SK-N-SH (cell line): ENCODE results near the gene THSD7A. TPM values are rescaled to one million over a fixed set of nuclear protein-coding genes. Genes with fewer than 3 reads are reported as not detected.

Experiments
- CTCF ChIA-PET: fragments of 300-600, 350-600 bp; formaldehyde crosslinking; extraction: SDS; loops from one replicate; lab custom pipeline; 2021; lab: Yijun Ruan, JAX
- POLR2A ChIA-PET: fragments of 350-600 bp; sonication (Branson Sonifier 250); formaldehyde crosslinking; extraction: SDS; loops from one replicate; lab custom pipeline; 2020; ENCODE audit warnings: antibody characterized with exemption, inconsistent platforms; lab: Yijun Ruan, JAX
- DNase-seq: peaks from one replicate; pipeline ENCODE4 v3.0.0; 2012
- H2AFZ ChIP-seq: fragments of 200-600 bp; sonication (generic); 2 replicates; pipeline ENCODE4 v1.8.1; 2016; ENCODE audit warnings: antibody characterized with exemption, mild to moderate bottlenecking, low read depth
- H3F3A ChIP-seq: fragments of 200-600 bp; sonication (generic); replicated peaks from 2 replicates; pipeline ENCODE3; 2016; ENCODE audit warnings: antibody characterized with exemption, mild to moderate bottlenecking; ENCODE audit not compliant: insufficient read depth
- H3K27ac ChIP-seq, 2 experiments: fragments of 200-500 bp in 1 of 2; fragments of 200-600 bp in 1 of 2; sonication (Bioruptor generic) in 1 of 2; sonication (generic), shearing (Covaris generic) in 1 of 2; 2 replicates each; pipeline versions ENCODE4 v1.5.1 to v1.6.1; 2014 to 2016; ENCODE audit warnings: low read depth in 2 of 2, inconsistent platforms in 1 of 2, low read length in 1 of 2, mild to moderate bottlenecking in 1 of 2, mixed read lengths in 1 of 2
- H3K27me3 ChIP-seq: fragments of 200-600 bp; sonication (generic), shearing (Covaris generic); 2 replicates; pipeline ENCODE4 v1.6.1; 2016; ENCODE audit warnings: mixed run types; ENCODE audit not compliant: insufficient read depth
- H3K36me3 ChIP-seq, 2 experiments: fragments of 200-500 bp in 1 of 2; fragments of 200-600 bp in 1 of 2; sonication (Bioruptor generic) in 1 of 2; sonication (generic) in 1 of 2; replicated peaks in 1 of 2; 2 replicates each; pipeline versions ENCODE3 to v1.5.1; 2014 to 2016; ENCODE audit warnings: low read length in 1 of 2, mild to moderate bottlenecking in 1 of 2; ENCODE audit not compliant: insufficient read depth in 2 of 2, control insufficient read depth in 1 of 2
- H3K4me1 ChIP-seq, 2 experiments: fragments of 200-500 bp in 1 of 2; fragments of 200-600 bp in 1 of 2; sonication (Bioruptor generic) in 1 of 2; sonication (generic), shearing (Covaris generic) in 1 of 2; 2 replicates each; pipeline versions ENCODE4 v1.5.1 to v1.6.1; 2014 to 2016; ENCODE audit warnings: low read depth in 1 of 2, low read length in 1 of 2, mixed run types in 1 of 2; ENCODE audit not compliant: insufficient read depth in 2 of 2, control insufficient read depth in 1 of 2
- H3K4me2 ChIP-seq: fragments of 200-600 bp; sonication (generic), shearing (Covaris generic); 2 replicates; pipeline ENCODE4 v1.6.1; 2017; ENCODE audit warnings: mixed run types
- H3K4me3 ChIP-seq, 2 experiments: fragments of 200-500 bp in 1 of 2; fragments of 200-600 bp in 1 of 2; sonication (Bioruptor generic) in 1 of 2; sonication (generic), shearing (Covaris generic) in 1 of 2; 2 replicates each; pipeline versions ENCODE4 v1.5.1 to v1.8.1; 2014 to 2016; ENCODE audit warnings: low read depth in 2 of 2, inconsistent platforms in 1 of 2, low read length in 1 of 2, mild to moderate bottlenecking in 1 of 2, mixed read lengths in 1 of 2, moderate library complexity in 1 of 2
- H3K79me2 ChIP-seq: fragments of 200-600 bp; sonication (generic); 2 replicates; pipeline ENCODE4 v1.8.1; 2017; ENCODE audit warnings: mild to moderate bottlenecking; ENCODE audit not compliant: insufficient read depth
- H3K9ac ChIP-seq: fragments of 200-600 bp; sonication (generic); 2 replicates; pipeline ENCODE4 v1.6.1; 2017; ENCODE audit warnings: mixed run types
- H3K9me2 ChIP-seq: fragments of 200-600 bp; sonication (generic); 2 replicates; pipeline ENCODE4 v1.6.1; 2017; ENCODE audit warnings: mixed run types
- H3K9me3 ChIP-seq: fragments of 200-600 bp; sonication (generic); 2 replicates; pipeline ENCODE4 v1.6.1; 2017; ENCODE audit warnings: mixed run types, mild to moderate bottlenecking, moderate library complexity
- H4K20me1 ChIP-seq: fragments of 200-600 bp; sonication (generic); 2 replicates; pipeline ENCODE4 v1.6.1; 2017; ENCODE audit warnings: mild to moderate bottlenecking, mixed run types; ENCODE audit not compliant: insufficient read depth
- CTCF ChIP-seq: fragments of 200-600 bp; sonication (generic); IDR thresholded peaks from 2 replicates; pipeline ENCODE4 v1.6.1; 2017; ENCODE audit warnings: antibody characterized with exemption, mild to moderate bottlenecking, moderate library complexity
- ELF1 ChIP-seq: IDR thresholded peaks from 2 replicates; pipeline ENCODE4 v1.4.0; 2012
- FOSL2 ChIP-seq: IDR thresholded peaks from 2 replicates; pipeline ENCODE4 v1.4.0; 2012; ENCODE audit warnings: low read depth, mild to moderate bottlenecking, moderate library complexity, borderline replicate concordance
- FOXJ3 ChIP-seq: sonication (generic); formaldehyde crosslinking; IDR thresholded peaks from 2 replicates; pipeline ENCODE4 v1.5.1; 2020; ENCODE audit warnings: mild to moderate bottlenecking, missing genetic modification reagents
- GABPA ChIP-seq: IDR thresholded peaks from 2 replicates; pipeline ENCODE4 v1.4.0; 2012; ENCODE audit warnings: low read depth, mild to moderate bottlenecking
- MEF2A ChIP-seq: IDR thresholded peaks from 2 replicates; pipeline ENCODE4 v1.4.0; 2012; ENCODE audit warnings: low read depth, borderline replicate concordance
- PBX3 ChIP-seq: IDR thresholded peaks from 2 replicates; pipeline ENCODE4; 2012
- POLR2AphosphoS5 ChIP-seq: IDR thresholded peaks from 2 replicates; pipeline ENCODE4 v1.6.1; 2012; ENCODE audit warnings: low read depth, low read length
- RCOR1 ChIP-seq: fragments of 150-350 bp; IDR thresholded peaks from 2 replicates; pipeline ENCODE4 v1.6.1; 2017; ENCODE audit warnings: antibody characterized with exemption, low read length
- REST ChIP-seq: IDR thresholded peaks from 2 replicates; pipeline ENCODE4 v1.6.1; 2012; ENCODE audit warnings: mild to moderate bottlenecking, low read depth, low read length, moderate library complexity
- TAF1 ChIP-seq: IDR thresholded peaks from 2 replicates; pipeline ENCODE4 v1.6.1; 2012; ENCODE audit warnings: low read depth, mild to moderate bottlenecking, low read length, moderate library complexity, borderline replicate concordance
- TCF12 ChIP-seq: IDR thresholded peaks from 2 replicates; pipeline ENCODE4 v1.4.0; 2012
- YY1 ChIP-seq: IDR thresholded peaks from 2 replicates; pipeline ENCODE4 v1.4.0; 2012; ENCODE audit warnings: low read depth, mild to moderate bottlenecking
- WGBS: methylation state at CpG from one replicate; pipeline ENCODE4 v1.1.6; 2017; ENCODE audit warnings: low lambda C conversion rate; 5-methylcytosine and 5-hydroxymethylcytosine counted together
- polyA plus RNA-seq, 3 experiments: library from polyadenylated mRNA; depleted of rRNA; stranded (reverse); fragments of >200 nt; gene quantifications; 2 replicates each; pipeline ENCODE4 v1.2.3, GENCODE V29; 2012
- TF ChIP-seq, protein P1 (sequence below): IDR thresholded peaks from 2 replicates; pipeline ENCODE4 v1.4.0; 2012; ENCODE audit warnings: low read depth, borderline replicate concordance

The THSD7A gene
- polyA plus RNA-seq, 1 of the 3 experiments (the other 2 are of a cell fraction), result 0.16 TPM

GRCh38 chr7:11605749-11606148 lies 226.2 kb downstream of the THSD7A start (continued):
- no peak for TF ChIP-seq PBX3
- TF ChIP-seq, all 33 proteins: peak for 0

DNA sequence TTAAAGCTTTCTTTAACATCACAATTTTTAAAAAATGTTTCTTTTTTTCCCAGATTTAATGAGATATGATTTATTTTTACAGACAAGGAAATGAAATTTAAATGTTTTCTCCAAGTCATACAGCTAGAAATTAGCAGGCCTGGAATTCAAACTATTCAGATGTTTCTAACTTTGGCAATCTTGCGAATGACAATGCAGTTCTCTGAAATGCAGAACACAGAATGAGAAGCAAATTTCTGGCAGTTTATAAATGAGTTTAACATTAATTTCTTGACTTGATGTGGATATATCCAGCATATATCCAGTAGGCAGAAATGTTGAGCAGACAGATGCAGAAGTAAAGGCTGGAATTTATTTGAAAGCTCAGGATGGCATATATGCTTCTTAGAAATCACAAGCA lies 227.5 kb downstream of the THSD7A start:
- TF ChIP-seq CTCF (no peak), REST (no peak), FOSL2 (no peak), RCOR1 (no peak), PBX3 (no peak), YY1 (no peak), FOXJ3 (CRISPR knock-in tag) (no peak), GABPA (no peak), POLR2AphosphoS5 (no peak), MEF2A (no peak), TCF12 (no peak), ELF1 (no peak), TAF1 (no peak)
- TF ChIP-seq, protein P1, sequence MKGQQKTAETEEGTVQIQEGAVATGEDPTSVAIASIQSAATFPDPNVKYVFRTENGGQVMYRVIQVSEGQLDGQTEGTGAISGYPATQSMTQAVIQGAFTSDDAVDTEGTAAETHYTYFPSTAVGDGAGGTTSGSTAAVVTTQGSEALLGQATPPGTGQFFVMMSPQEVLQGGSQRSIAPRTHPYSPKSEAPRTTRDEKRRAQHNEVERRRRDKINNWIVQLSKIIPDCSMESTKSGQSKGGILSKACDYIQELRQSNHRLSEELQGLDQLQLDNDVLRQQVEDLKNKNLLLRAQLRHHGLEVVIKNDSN, result no peak
- 33% methylated on average over 1 of the region's 1 CpG for WGBS
- no peak overlapping the region for H2AFZ ChIP-seq
- H3K4me3 ChIP-seq, result no peak overlapping the region
- no peaks in the 10 kb centered on the region for H3K9me3 ChIP-seq
- DNase-seq, result no peak
- ChIA-PET POLR2A (no interaction called here), CTCF (interaction anchor here (0.9 to 1.6 kb wide), 2 partner anchors 8 to 37 kb away, joined by 3 to 4 read pairs; no protein-coding TSS in a partner anchor)
- peak overlapping the region in 1 of 2 experiments; percentile 16; a peak in 1 of 4 replicates for H3K27ac ChIP-seq
- no peak overlapping the region for H3K9ac ChIP-seq
- no peaks in the 10 kb centered on the region for H3K27me3 ChIP-seq
- H3K4me2 ChIP-seq, result no peak overlapping the region
- no peaks in the 10 kb centered on the region for H3K9me2 ChIP-seq
- H3K79me2 ChIP-seq, result no peaks in the 10 kb centered on the region
- H3K4me1 ChIP-seq, result peaks cover 0 to 12% of the 10 kb centered on the region in 2 experiments; a peak in 1 of 4 replicates
- H4K20me1 ChIP-seq, result no peaks in the 10 kb centered on the region
- no peaks in the 10 kb centered on the region for H3F3A ChIP-seq
- no peaks in the 10 kb centered on the region for H3K36me3 ChIP-seq
